H1 (cell line): ENCODE data around the gene CNRIP1. TPM values are rescaled to one million over a fixed set of nuclear protein-coding genes. Genes with fewer than 3 reads are reported as not detected.

Experiments
- ATF3 ChIP-seq: IDR thresholded peaks from 2 replicates; pipeline ENCODE4 v1.6.1; 2011; ENCODE audit warnings: low read depth, mild to moderate bottlenecking, low read length; ENCODE audit not compliant: insufficient read depth
- BCL11A ChIP-seq, 2 experiments: IDR thresholded peaks; one replicate each; pipeline ENCODE4 v1.6.1; 2011; ENCODE audit warnings: low read depth in 2 of 2, low read length in 2 of 2, mild to moderate bottlenecking in 2 of 2
- BRCA1 ChIP-seq: IDR thresholded peaks from 2 replicates; pipeline ENCODE4 v1.6.1; 2012; ENCODE audit warnings: low read depth, low read length, improper control_type of control experiment
- CEBPB ChIP-seq: IDR thresholded peaks from 2 replicates; pipeline ENCODE4 v1.6.1; 2012; ENCODE audit warnings: low read depth, low read length
- CTCF ChIP-seq, 3 experiments: IDR thresholded peaks; 1 replicate in 2 of 3; 2 replicates in 1 of 3; pipeline versions ENCODE4 v1.5.1 to v1.6.1; 2011; ENCODE audit warnings: low read length in 3 of 3, mild to moderate bottlenecking in 3 of 3, inconsistent platforms in 2 of 3, low read depth in 1 of 3, moderate library complexity in 1 of 3; ENCODE audit not compliant: insufficient read depth in 1 of 3; ENCODE audit errors: control extremely low read depth in 1 of 3
- EZH2 ChIP-seq: fragments of 200-600 bp; sonication (generic); IDR thresholded peaks from 2 replicates; pipeline ENCODE4 v1.7.1; 2012; ENCODE audit warnings: low read depth, mild to moderate bottlenecking, moderate library complexity, low read length, inconsistent platforms; ENCODE audit not compliant: severe bottlenecking
- HDAC2 ChIP-seq, 2 experiments: fragments of 300-600 bp in 1 of 2; sonication (generic) in 1 of 2; IDR thresholded peaks; 2 replicates each; pipeline ENCODE4 v1.6.1; 2011 to 2012; ENCODE audit warnings: low read depth in 2 of 2, low read length in 2 of 2, mild to moderate bottlenecking in 2 of 2, moderate library complexity in 2 of 2, borderline replicate concordance in 1 of 2, inconsistent platforms in 1 of 2
- KDM1A ChIP-seq: fragments of 200-600, 300-600 bp; sonication (generic); IDR thresholded peaks from 2 replicates; pipeline ENCODE4 v1.7.1; 2016; ENCODE audit warnings: mild to moderate bottlenecking, low read length, borderline replicate concordance
- KDM4A ChIP-seq: IDR thresholded peaks from one replicate; pipeline ENCODE4 v1.7.1; 2012; ENCODE audit warnings: low read depth, mild to moderate bottlenecking, moderate library complexity, low read length, inconsistent platforms; ENCODE audit not compliant: severe bottlenecking
- KDM5A ChIP-seq: fragments of 200-600 bp; IDR thresholded peaks from 2 replicates; pipeline ENCODE4 v1.7.1; 2012; ENCODE audit warnings: mild to moderate bottlenecking, low read length, inconsistent platforms, mixed read lengths
- MAFK ChIP-seq: IDR thresholded peaks from 2 replicates; pipeline ENCODE4 v1.6.1; 2012; ENCODE audit warnings: low read depth, mild to moderate bottlenecking, improper control_type of control experiment, low read length
- NANOG ChIP-seq: IDR thresholded peaks from 2 replicates; pipeline ENCODE4 v1.6.1; 2011; ENCODE audit warnings: low read length, low read depth, mild to moderate bottlenecking, inconsistent platforms; ENCODE audit not compliant: insufficient read depth, poor library complexity, severe bottlenecking
- NRF1 ChIP-seq: IDR thresholded peaks from 2 replicates; pipeline ENCODE4 v1.6.1; 2011; ENCODE audit warnings: mild to moderate bottlenecking, low read depth, low read length, improper control_type of control experiment
- POLR2A ChIP-seq, 2 experiments: IDR thresholded peaks; 1 replicate in 1 of 2; 2 replicates in 1 of 2; pipeline ENCODE4 v1.6.1; 2011; ENCODE audit warnings: low read depth in 2 of 2, low read length in 2 of 2, mild to moderate bottlenecking in 2 of 2; ENCODE audit errors: control extremely low read depth in 1 of 2
- POU5F1 ChIP-seq: IDR thresholded peaks from 2 replicates; pipeline ENCODE4 v1.6.1; 2011; ENCODE audit warnings: low read depth, mild to moderate bottlenecking, low read length, moderate library complexity
- SIN3A ChIP-seq, 2 experiments: IDR thresholded peaks in 1 of 2; conservative IDR thresholded peaks in 1 of 2; 2 replicates each; pipeline ENCODE4 v1.6.1; 2011 to 2012; ENCODE audit warnings: low read length in 2 of 2, improper control_type of control experiment in 1 of 2, low read depth in 1 of 2, mild to moderate bottlenecking in 1 of 2
- SIRT6 ChIP-seq: IDR thresholded peaks from one replicate; pipeline ENCODE4 v1.7.1; 2012; ENCODE audit warnings: low read length, inconsistent platforms
- SIX5 ChIP-seq: IDR thresholded peaks from 2 replicates; pipeline ENCODE4 v1.6.1; 2011; ENCODE audit warnings: mild to moderate bottlenecking, low read depth, low read length
- SP4 ChIP-seq: IDR thresholded peaks from 2 replicates; pipeline ENCODE4 v1.6.1; 2012; ENCODE audit warnings: low read length, inconsistent platforms
- SRF ChIP-seq: IDR thresholded peaks from 2 replicates; pipeline ENCODE4 v1.6.1; 2011; ENCODE audit warnings: mild to moderate bottlenecking, low read depth, low read length, moderate library complexity
- TBP ChIP-seq: IDR thresholded peaks from 2 replicates; pipeline ENCODE4 v1.6.1; 2011; ENCODE audit warnings: low read depth, low read length, improper control_type of control experiment
- TCF12 ChIP-seq: IDR thresholded peaks from 2 replicates; pipeline ENCODE4 v1.6.1; 2011; ENCODE audit warnings: low read depth, mild to moderate bottlenecking, low read length
- polyA plus RNA-seq, 7 experiments: library from polyadenylated mRNA; depleted of rRNA in 3 of 7; stranded (reverse) in 5 of 7; unstranded in 2 of 7; fragments of >200 nt in 5 of 7; fragments of 200-250 nt in 2 of 7; gene quantifications; 1 replicate in 5 of 7; 2 replicates in 1 of 7; 4 replicates in 1 of 7; pipeline versions ENCODE4 v1.2.1 to v1.2.3, GENCODE V29; 2011 to 2013; ENCODE audit warnings: missing spikeins in 2 of 7, mixed read lengths in 2 of 7
- total RNA-seq: library from RNA; stranded (reverse); fragmentation: NEBNext Ultra II Directional; extraction: Animal tissue kit (Norgen Biotek cat#: 25700); gene quantifications from 2 replicates; pipeline ENCODE4 v1.2.1, GENCODE V29; 2021

Gene CNRIP1
- total and polyA plus RNA-seq, 2 of the 8 experiments (the other 6 are each of a cell fraction or from before 2014, with no cell fraction given) = 4.6 to 7.0 TPM

- no peak for TF ChIP-seq SIX5
- no peak; a peak in 1 of 4 replicates for TF ChIP-seq SIN3A (conservative IDR thresholded peaks at IDR 0.05 in 1 of 2, IDR thresholded peaks at IDR 0.05 in 1 of 2; ENCODE audit: low read depth in 1 of 2, low read length in 2 of 2)
- TF ChIP-seq TCF12 = no peak
- no peak for TF ChIP-seq KDM1A
- no peak for TF ChIP-seq SIRT6
- TF ChIP-seq EZH2 = no peak
- peak; percentile 27 for TF ChIP-seq NANOG
- no peak for TF ChIP-seq SRF
- TF ChIP-seq TBP = no peak
- TF ChIP-seq POU5F1 = no peak
- peak; percentile 77 for TF ChIP-seq ATF3
- no peak for TF ChIP-seq BRCA1
- TF ChIP-seq SP4 = no peak
- TF ChIP-seq MAFK = peak; percentile 35; the same call in 1 of the 2 replicates
- TF ChIP-seq KDM4A = no peak
- TF ChIP-seq CEBPB = no peak
- no peak for TF ChIP-seq BCL11A (IDR thresholded peaks at IDR 0.05; ENCODE audit: low read depth in 2 of 2, low read length in 2 of 2)
- peak; percentile 77 to 92 (median 88) for TF ChIP-seq CTCF (IDR thresholded peaks at IDR 0.05; ENCODE audit: control extremely low read depth in 1 of 3, insufficient read depth in 1 of 3, low read depth in 1 of 3, low read length in 3 of 3)
- no peak for TF ChIP-seq HDAC2 (IDR thresholded peaks at IDR 0.05; ENCODE audit: borderline replicate concordance in 1 of 2, low read depth in 2 of 2, low read length in 2 of 2)
- no peak for TF ChIP-seq POLR2A (IDR thresholded peaks at IDR 0.05; ENCODE audit: control extremely low read depth in 1 of 2, low read depth in 2 of 2, low read length in 2 of 2)
- TF ChIP-seq KDM5A = no peak
- TF ChIP-seq NRF1 = no peak
Measured at GRCh38 chr2:68362069-68362468, 42.3 kb upstream of the CNRIP1 start (continued).
